SK-N-SH (cell line): ENCODE measurements around the gene MLEC. TPM values are rescaled to one million over a fixed set of nuclear protein-coding genes. Genes with fewer than 3 reads are reported as not detected.

Experiments used
- CTCF ChIA-PET: fragments of 300-600, 350-600 bp; formaldehyde crosslinking; extraction: SDS; loops from one replicate; lab custom pipeline; 2021; lab: Yijun Ruan, JAX
- POLR2A ChIA-PET: fragments of 350-600 bp; sonication (Branson Sonifier 250); formaldehyde crosslinking; extraction: SDS; loops from one replicate; lab custom pipeline; 2020; ENCODE audit warnings: antibody characterized with exemption, inconsistent platforms; lab: Yijun Ruan, JAX
- DNase-seq: peaks from one replicate; pipeline ENCODE4 v3.0.0; 2012
- H2AFZ ChIP-seq: fragments of 200-600 bp; sonication (generic); 2 replicates; pipeline ENCODE4 v1.8.1; 2016; ENCODE audit warnings: antibody characterized with exemption, mild to moderate bottlenecking, low read depth
- H3F3A ChIP-seq: fragments of 200-600 bp; sonication (generic); replicated peaks from 2 replicates; pipeline ENCODE3; 2016; ENCODE audit warnings: antibody characterized with exemption, mild to moderate bottlenecking; ENCODE audit not compliant: insufficient read depth
- H3K27ac ChIP-seq, 2 experiments: fragments of 200-500 bp in 1 of 2; fragments of 200-600 bp in 1 of 2; sonication (Bioruptor generic) in 1 of 2; sonication (generic), shearing (Covaris generic) in 1 of 2; 2 replicates each; pipeline versions ENCODE4 v1.5.1 to v1.6.1; 2014 to 2016; ENCODE audit warnings: low read depth in 2 of 2, inconsistent platforms in 1 of 2, low read length in 1 of 2, mild to moderate bottlenecking in 1 of 2, mixed read lengths in 1 of 2
- H3K27me3 ChIP-seq: fragments of 200-600 bp; sonication (generic), shearing (Covaris generic); 2 replicates; pipeline ENCODE4 v1.6.1; 2016; ENCODE audit warnings: mixed run types; ENCODE audit not compliant: insufficient read depth
- H3K36me3 ChIP-seq, 2 experiments: fragments of 200-500 bp in 1 of 2; fragments of 200-600 bp in 1 of 2; sonication (Bioruptor generic) in 1 of 2; sonication (generic) in 1 of 2; replicated peaks in 1 of 2; 2 replicates each; pipeline versions ENCODE3 to v1.5.1; 2014 to 2016; ENCODE audit warnings: low read length in 1 of 2, mild to moderate bottlenecking in 1 of 2; ENCODE audit not compliant: insufficient read depth in 2 of 2, control insufficient read depth in 1 of 2
- H3K4me1 ChIP-seq, 2 experiments: fragments of 200-500 bp in 1 of 2; fragments of 200-600 bp in 1 of 2; sonication (Bioruptor generic) in 1 of 2; sonication (generic), shearing (Covaris generic) in 1 of 2; 2 replicates each; pipeline versions ENCODE4 v1.5.1 to v1.6.1; 2014 to 2016; ENCODE audit warnings: low read depth in 1 of 2, low read length in 1 of 2, mixed run types in 1 of 2; ENCODE audit not compliant: insufficient read depth in 2 of 2, control insufficient read depth in 1 of 2
- H3K4me2 ChIP-seq: fragments of 200-600 bp; sonication (generic), shearing (Covaris generic); 2 replicates; pipeline ENCODE4 v1.6.1; 2017; ENCODE audit warnings: mixed run types
- H3K4me3 ChIP-seq, 2 experiments: fragments of 200-500 bp in 1 of 2; fragments of 200-600 bp in 1 of 2; sonication (Bioruptor generic) in 1 of 2; sonication (generic), shearing (Covaris generic) in 1 of 2; 2 replicates each; pipeline versions ENCODE4 v1.5.1 to v1.8.1; 2014 to 2016; ENCODE audit warnings: low read depth in 2 of 2, inconsistent platforms in 1 of 2, low read length in 1 of 2, mild to moderate bottlenecking in 1 of 2, mixed read lengths in 1 of 2, moderate library complexity in 1 of 2
- H3K79me2 ChIP-seq: fragments of 200-600 bp; sonication (generic); 2 replicates; pipeline ENCODE4 v1.8.1; 2017; ENCODE audit warnings: mild to moderate bottlenecking; ENCODE audit not compliant: insufficient read depth
- H3K9ac ChIP-seq: fragments of 200-600 bp; sonication (generic); 2 replicates; pipeline ENCODE4 v1.6.1; 2017; ENCODE audit warnings: mixed run types
- H3K9me2 ChIP-seq: fragments of 200-600 bp; sonication (generic); 2 replicates; pipeline ENCODE4 v1.6.1; 2017; ENCODE audit warnings: mixed run types
- H3K9me3 ChIP-seq: fragments of 200-600 bp; sonication (generic); 2 replicates; pipeline ENCODE4 v1.6.1; 2017; ENCODE audit warnings: mixed run types, mild to moderate bottlenecking, moderate library complexity
- H4K20me1 ChIP-seq: fragments of 200-600 bp; sonication (generic); 2 replicates; pipeline ENCODE4 v1.6.1; 2017; ENCODE audit warnings: mild to moderate bottlenecking, mixed run types; ENCODE audit not compliant: insufficient read depth
- CTCF ChIP-seq: fragments of 200-600 bp; sonication (generic); IDR thresholded peaks from 2 replicates; pipeline ENCODE4 v1.6.1; 2017; ENCODE audit warnings: antibody characterized with exemption, mild to moderate bottlenecking, moderate library complexity
- EZH2phosphoT487 ChIP-seq: fragments of 200-600 bp; sonication (generic); IDR thresholded peaks from 2 replicates; pipeline ENCODE4 v1.6.1; 2017; ENCODE audit warnings: low read depth, mixed run types, mild to moderate bottlenecking, antibody characterized with exemption, moderate library complexity, borderline replicate concordance
- GATA2 ChIP-seq: sonication (generic); formaldehyde crosslinking; IDR thresholded peaks from 2 replicates; pipeline ENCODE4 v1.5.0; 2020; ENCODE audit warnings: mild to moderate bottlenecking, missing genetic modification reagents
- IRF3 ChIP-seq: fragments of 150-350 bp; IDR thresholded peaks from 2 replicates; pipeline ENCODE4 v1.6.1; 2016; ENCODE audit warnings: mild to moderate bottlenecking, low read depth, low read length
- JUND ChIP-seq: IDR thresholded peaks from 2 replicates; pipeline ENCODE4 v1.4.0; 2012
- MAX ChIP-seq: IDR thresholded peaks from 2 replicates; pipeline ENCODE4 v1.4.0; 2012; ENCODE audit warnings: low read depth
- MEF2A ChIP-seq: IDR thresholded peaks from 2 replicates; pipeline ENCODE4 v1.4.0; 2012; ENCODE audit warnings: low read depth, borderline replicate concordance
- MXI1 ChIP-seq: IDR thresholded peaks from 2 replicates; pipeline ENCODE4 v1.6.1; 2012; ENCODE audit warnings: mild to moderate bottlenecking, low read depth, low read length, improper control_type of control experiment
- RCOR1 ChIP-seq: fragments of 150-350 bp; IDR thresholded peaks from 2 replicates; pipeline ENCODE4 v1.6.1; 2017; ENCODE audit warnings: antibody characterized with exemption, low read length
- ZBTB33 ChIP-seq: IDR thresholded peaks from 2 replicates; pipeline ENCODE4 v1.4.0; 2012; ENCODE audit warnings: low read depth, borderline replicate concordance
- WGBS: methylation state at CpG from one replicate; pipeline ENCODE4 v1.1.6; 2017; ENCODE audit warnings: low lambda C conversion rate; 5-methylcytosine and 5-hydroxymethylcytosine counted together
- polyA plus RNA-seq, 3 experiments: library from polyadenylated mRNA; depleted of rRNA; stranded (reverse); fragments of >200 nt; gene quantifications; 2 replicates each; pipeline ENCODE4 v1.2.3, GENCODE V29; 2012
- TF ChIP-seq, protein P1 (sequence below): IDR thresholded peaks from 2 replicates; pipeline ENCODE4 v1.6.1; 2012; ENCODE audit warnings: mild to moderate bottlenecking, low read depth, low read length, moderate library complexity
- TF ChIP-seq, protein P2 (sequence below): IDR thresholded peaks from 2 replicates; pipeline ENCODE4; 2012

Gene MLEC
- polyA plus RNA-seq, 1 of the 3 experiments (the other 2 are of a cell fraction) = 23.4 TPM

GRCh38 chr12:120735181-120735580, 48.2 kb downstream of the MLEC start (continued):
- TF ChIP-seq, protein P1, sequence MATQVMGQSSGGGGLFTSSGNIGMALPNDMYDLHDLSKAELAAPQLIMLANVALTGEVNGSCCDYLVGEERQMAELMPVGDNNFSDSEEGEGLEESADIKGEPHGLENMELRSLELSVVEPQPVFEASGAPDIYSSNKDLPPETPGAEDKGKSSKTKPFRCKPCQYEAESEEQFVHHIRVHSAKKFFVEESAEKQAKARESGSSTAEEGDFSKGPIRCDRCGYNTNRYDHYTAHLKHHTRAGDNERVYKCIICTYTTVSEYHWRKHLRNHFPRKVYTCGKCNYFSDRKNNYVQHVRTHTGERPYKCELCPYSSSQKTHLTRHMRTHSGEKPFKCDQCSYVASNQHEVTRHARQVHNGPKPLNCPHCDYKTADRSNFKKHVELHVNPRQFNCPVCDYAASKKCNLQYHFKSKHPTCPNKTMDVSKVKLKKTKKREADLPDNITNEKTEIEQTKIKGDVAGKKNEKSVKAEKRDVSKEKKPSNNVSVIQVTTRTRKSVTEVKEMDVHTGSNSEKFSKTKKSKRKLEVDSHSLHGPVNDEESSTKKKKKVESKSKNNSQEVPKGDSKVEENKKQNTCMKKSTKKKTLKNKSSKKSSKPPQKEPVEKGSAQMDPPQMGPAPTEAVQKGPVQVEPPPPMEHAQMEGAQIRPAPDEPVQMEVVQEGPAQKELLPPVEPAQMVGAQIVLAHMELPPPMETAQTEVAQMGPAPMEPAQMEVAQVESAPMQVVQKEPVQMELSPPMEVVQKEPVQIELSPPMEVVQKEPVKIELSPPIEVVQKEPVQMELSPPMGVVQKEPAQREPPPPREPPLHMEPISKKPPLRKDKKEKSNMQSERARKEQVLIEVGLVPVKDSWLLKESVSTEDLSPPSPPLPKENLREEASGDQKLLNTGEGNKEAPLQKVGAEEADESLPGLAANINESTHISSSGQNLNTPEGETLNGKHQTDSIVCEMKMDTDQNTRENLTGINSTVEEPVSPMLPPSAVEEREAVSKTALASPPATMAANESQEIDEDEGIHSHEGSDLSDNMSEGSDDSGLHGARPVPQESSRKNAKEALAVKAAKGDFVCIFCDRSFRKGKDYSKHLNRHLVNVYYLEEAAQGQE = no peak
- TF ChIP-seq IRF3 (no peak), CTCF (no peak), MXI1 (no peak), MEF2A (no peak), MAX (no peak)

DNA sequence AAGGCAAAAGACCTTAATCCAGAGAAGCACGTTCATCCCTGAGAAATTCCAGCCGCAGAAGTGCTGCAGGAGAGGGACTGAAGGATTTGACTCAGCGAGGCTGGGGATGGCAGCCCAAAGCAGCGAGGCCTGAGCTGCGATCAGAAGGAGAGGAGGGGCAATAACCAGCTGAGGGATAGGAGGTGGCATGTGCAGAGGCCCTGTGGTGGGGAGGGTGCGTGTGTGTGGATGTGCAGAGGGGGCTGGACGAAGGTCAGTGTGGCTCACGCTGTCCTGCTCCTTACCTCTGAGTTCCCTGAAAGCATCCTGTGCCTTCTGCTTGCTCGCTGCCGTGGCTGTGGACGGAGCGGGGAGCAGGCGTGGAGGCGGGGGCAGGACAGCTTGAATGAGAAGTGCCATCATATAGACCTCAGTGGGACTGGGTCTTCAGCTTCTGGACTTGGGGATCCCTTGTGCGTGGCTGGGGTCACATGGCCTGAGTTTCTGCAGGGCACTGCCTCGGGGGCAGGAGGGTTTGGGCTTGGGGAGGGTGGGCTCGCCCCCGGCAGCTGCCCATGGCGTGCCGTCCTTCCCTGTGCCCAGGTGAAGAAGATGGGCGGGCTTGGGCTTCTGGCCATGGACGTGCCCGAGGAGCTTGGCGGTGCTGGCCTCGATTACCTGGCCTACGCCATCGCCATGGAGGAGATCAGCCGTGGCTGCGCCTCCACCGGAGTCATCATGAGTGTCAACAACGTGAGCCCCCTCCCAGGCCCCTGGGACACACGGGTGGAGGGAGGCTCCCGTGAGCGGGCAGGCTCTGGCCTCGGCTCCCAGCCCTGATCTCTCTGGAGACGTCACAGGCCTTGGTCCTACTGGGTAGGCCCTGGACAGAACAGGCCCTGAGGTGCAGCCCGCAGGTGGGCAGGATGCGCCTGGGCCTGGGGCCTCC, 49.7 kb downstream of the MLEC start:
- Histone ChIP-seq H3K79me2 (no peaks in the 10 kb centered on the region), H3K27me3 (no peaks in the 10 kb centered on the region), H3K27ac (no peak overlapping the region), H2AFZ (no peak overlapping the region), H3K4me2 (no peak overlapping the region), H3F3A (no peaks in the 10 kb centered on the region), H3K4me1 (no peaks in the 10 kb centered on the region), H3K36me3 (no peaks in the 10 kb centered on the region), H4K20me1 (no peaks in the 10 kb centered on the region), H3K9me2 (no peaks in the 10 kb centered on the region), H3K4me3 (no peak overlapping the region), H3K9ac (no peak overlapping the region), H3K9me3 (no peaks in the 10 kb centered on the region)
- no peak for DNase-seq
- ChIA-PET POLR2A (no interaction called here), CTCF (interaction anchor here (1.1 kb wide), 1 partner anchor 44 kb away, joined by 3 read pairs; no protein-coding TSS in a partner anchor)
- TF ChIP-seq ZBTB33 = no peak
- TF ChIP-seq, protein P2, sequence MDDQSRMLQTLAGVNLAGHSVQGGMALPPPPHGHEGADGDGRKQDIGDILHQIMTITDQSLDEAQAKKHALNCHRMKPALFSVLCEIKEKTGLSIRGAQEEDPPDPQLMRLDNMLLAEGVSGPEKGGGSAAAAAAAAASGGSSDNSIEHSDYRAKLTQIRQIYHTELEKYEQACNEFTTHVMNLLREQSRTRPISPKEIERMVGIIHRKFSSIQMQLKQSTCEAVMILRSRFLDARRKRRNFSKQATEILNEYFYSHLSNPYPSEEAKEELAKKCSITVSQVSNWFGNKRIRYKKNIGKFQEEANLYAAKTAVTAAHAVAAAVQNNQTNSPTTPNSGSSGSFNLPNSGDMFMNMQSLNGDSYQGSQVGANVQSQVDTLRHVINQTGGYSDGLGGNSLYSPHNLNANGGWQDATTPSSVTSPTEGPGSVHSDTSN = no peak
- no peak for TF ChIP-seq EZH2phosphoT487
- no peak for TF ChIP-seq RCOR1
- TF ChIP-seq GATA2 (CRISPR knock-in tag) = no peak
- no peak for TF ChIP-seq JUND
- no peak for TF ChIP-seq MXI1
- 92% methylated on average over 32 of the region's 38 CpGs for WGBS
